K562 (cell line): ENCODE measurements around the gene CCM2. TPM values are rescaled to one million over a fixed set of nuclear protein-coding genes. Genes with fewer than 3 reads are reported as not detected.

Source experiments
- ATAC-seq: fragments of 200-7000 bp; cut with Tn5 transposase; 3 replicates; pipeline ENCODE4 v1.9.1; 2020; ENCODE audit warnings: moderate library complexity
- BruUV-seq: library from RNA; stranded (reverse); fragments of 400-500 nt; replicated peaks from 2 replicates; lab custom pipeline; 2021; lab: Mats Ljungman, UMichigan
- CTCF ChIA-PET: fragments of 300-600 bp; formaldehyde crosslinking; extraction: SDS; loops from one replicate; lab custom pipeline; 2021; ENCODE audit warnings: low intra/inter-chr PET ratio; lab: Yijun Ruan, JAX
- POLR2A ChIA-PET: fragments of 300-600, 350-650 bp; sonication (Branson Sonifier 250); formaldehyde crosslinking; extraction: SDS; loops from one replicate; lab custom pipeline; 2021; ENCODE audit warnings: antibody characterized with exemption, inconsistent platforms; lab: Yijun Ruan, JAX
- DNase-seq, 4 experiments: peaks; one replicate each; pipeline versions ENCODE4 v3.0.0 to v3.0.0-alpha.2; 2011 to 2018; ENCODE audit warnings: low spot score in 3 of 4, mixed read lengths in 3 of 4; ENCODE audit errors: extremely low read depth in 1 of 4
- FAIRE-seq: peaks from 2 replicates; lab custom pipeline; 2011; peaks lifted over from hg19 to GRCh38; lab: Jason Lieb, UNC
- H2AFZ ChIP-seq: 2 replicates; pipeline ENCODE4 v1.6.0; 2011; ENCODE audit warnings: low read depth, low read length, control low read depth, inconsistent platforms
- H3K27ac ChIP-seq: fragments of 200-600 bp; 3 replicates; pipeline ENCODE4 v1.8.0; 2011; ENCODE audit warnings: low read depth, mild to moderate bottlenecking, control low read depth, inconsistent platforms, low read length, moderate library complexity, mixed read lengths; ENCODE audit errors: extremely low read depth
- H3K27me3 ChIP-seq, 2 experiments: fragments of 300-600 bp in 1 of 2; 2 replicates in 1 of 2; 3 replicates in 1 of 2; pipeline versions ENCODE4 v1.6.0 to v1.8.0; 2011; ENCODE audit warnings: inconsistent platforms in 2 of 2, low read length in 2 of 2, mild to moderate bottlenecking in 1 of 2, mixed read lengths in 1 of 2, moderate library complexity in 1 of 2; ENCODE audit not compliant: control insufficient read depth in 2 of 2, insufficient read depth in 2 of 2
- H3K36me3 ChIP-seq: fragments of 300-600 bp; 3 replicates; pipeline ENCODE4 v1.8.0; 2011; ENCODE audit warnings: mild to moderate bottlenecking, low read length, inconsistent platforms; ENCODE audit not compliant: control insufficient read depth, insufficient read depth
- H3K4me1 ChIP-seq, 2 experiments: fragments of 200-600 bp in 1 of 2; replicated peaks in 1 of 2; 2 replicates in 1 of 2; 3 replicates in 1 of 2; pipeline versions ENCODE4 v1.5.1 to v1.8.0; 2011; ENCODE audit warnings: inconsistent platforms in 2 of 2, low read length in 2 of 2, mild to moderate bottlenecking in 1 of 2, mixed read lengths in 1 of 2, moderate library complexity in 1 of 2; ENCODE audit not compliant: control insufficient read depth in 2 of 2, insufficient read depth in 2 of 2
- H3K4me2 ChIP-seq: 2 replicates; pipeline ENCODE4 v1.6.1; 2011; ENCODE audit warnings: low read length, control low read depth, inconsistent platforms, mixed read lengths; ENCODE audit not compliant: insufficient read depth
- H3K4me3 ChIP-seq: fragments of 200-600 bp; sonication (generic), shearing (Covaris generic); 2 replicates; pipeline ENCODE4 v1.5.1; 2016; ENCODE audit warnings: control low read depth, inconsistent platforms
- H3K79me2 ChIP-seq: fragments of 200-600 bp; 3 replicates; pipeline ENCODE4 v1.8.0; 2011; ENCODE audit warnings: low read length, inconsistent platforms; ENCODE audit not compliant: control insufficient read depth, insufficient read depth
- H3K9ac ChIP-seq, 2 experiments: 2 replicates each; pipeline versions ENCODE4 v1.6.0 to v1.6.1; 2011; ENCODE audit warnings: low read depth in 2 of 2, low read length in 2 of 2, control low read depth in 1 of 2, inconsistent platforms in 1 of 2, mild to moderate bottlenecking in 1 of 2, mixed read lengths in 1 of 2; ENCODE audit not compliant: insufficient read depth in 1 of 2
- H3K9me1 ChIP-seq: one replicate; pipeline ENCODE4 v1.6.0; 2011; ENCODE audit warnings: inconsistent platforms, mild to moderate bottlenecking, low read length, moderate library complexity; ENCODE audit not compliant: control insufficient read depth, insufficient read depth
- H3K9me3 ChIP-seq: replicated peaks from 2 replicates; pipeline ENCODE4 v1.5.1; 2011; ENCODE audit warnings: low read depth, low read length, inconsistent platforms; ENCODE audit not compliant: control insufficient read depth, insufficient read depth
- H4K20me1 ChIP-seq: replicated peaks from 2 replicates; pipeline ENCODE4 v1.6.1; 2011; ENCODE audit warnings: low read length, inconsistent platforms, mixed read lengths; ENCODE audit not compliant: control insufficient read depth, insufficient read depth
- CEBPB ChIP-seq: fragments of 450-650 bp; IDR thresholded peaks from 2 replicates; pipeline ENCODE4 v1.6.1; 2016; ENCODE audit warnings: missing genetic modification characterization, missing compliant biosample characterization
- CEBPG ChIP-seq, 3 experiments: fragments of 200-800 bp in 1 of 3; sonication (Bioruptor generic) in 1 of 3; sonication (generic) in 1 of 3; formaldehyde crosslinking in 1 of 3; IDR thresholded peaks in 2 of 3; conservative IDR thresholded peaks in 1 of 3; 2 replicates each; pipeline versions ENCODE4 v1.6.1 to v1.8.0; 2016 to 2022; ENCODE audit warnings: missing compliant biosample characterization in 2 of 3, missing genetic modification characterization in 2 of 3, mild to moderate bottlenecking in 1 of 3, missing genetic modification reagents in 1 of 3
- RBM22 ChIP-seq: fragments of 200-400 bp; formaldehyde crosslinking; IDR thresholded peaks from 2 replicates; pipeline ENCODE4 v1.6.1; 2018; ENCODE audit warnings: low read length, low read depth; ENCODE audit not compliant: poor library complexity, severe bottlenecking
- ZNF134 ChIP-seq: fragments of 250-450 bp; sonication (Bioruptor Pico); conservative IDR thresholded peaks from 2 replicates; pipeline ENCODE4 v1.4.0; 2020
- ZNF592 ChIP-seq: fragments of 450-650 bp; IDR thresholded peaks from 2 replicates; pipeline ENCODE4 v1.6.1; 2017; ENCODE audit warnings: antibody characterized with exemption, mild to moderate bottlenecking
- WGBS: fragments of 100-300 bp; shearing (Covaris generic); methylation state at CpG from one replicate; pipeline ENCODE4 v1.1.6; 2016; ENCODE audit warnings: low coverage, mixed read lengths; ENCODE audit not compliant: insufficient coverage; ENCODE audit errors: missing lambda C conversion rate; 5-methylcytosine and 5-hydroxymethylcytosine counted together
- in situ Hi-C: fragments of 300-500 bp; cut with MboI; formaldehyde crosslinking; loops from 4 replicates; pipeline ENCODE4 v1.15.0; 2018; ENCODE audit warnings: inconsistent platforms, mixed read lengths
- intact Hi-C: fragments of 100-400 bp; cut with micrococcal nuclease; formaldehyde crosslinking; loops from 2 replicates; pipeline ENCODE4 v1.14.2; 2022
- polyA plus RNA-seq, 8 experiments: library from polyadenylated mRNA; depleted of rRNA in 4 of 8; stranded (reverse) in 5 of 8; unstranded in 3 of 8; fragments of >200 nt; fragmentation: Nextera tagmentation in 2 of 8; fragmentation: Illumina TruSeq in 1 of 8; extraction: Ambion mirVana in 2 of 8; extraction: Trizol in 1 of 8; gene quantifications; 2 replicates each; pipeline versions ENCODE4 v1.2.1 to v1.2.3, GENCODE V29; 2011 to 2014; ENCODE audit warnings: inconsistent platforms in 1 of 8, missing spikeins in 1 of 8
- total RNA-seq, 7 experiments: library from RNA; depleted of rRNA in 6 of 7; stranded (reverse); fragments of >200 nt in 6 of 7; fragmentation: Illumina TruSeq in 2 of 7; extraction: Trizol in 2 of 7; gene quantifications; 2 replicates each; pipeline versions ENCODE4 v1.2.1 to v1.2.3, GENCODE V29; 2011 to 2021; ENCODE audit warnings: low replicate concordance in 1 of 7

CCM2 gene
- total and polyA plus RNA-seq, 9 of the 15 experiments (the other 6 are each of a cell fraction or from before 2014, with no cell fraction given), result 0.41 to 38.6 (median 25.9) TPM

GRCh38 chr7:44958645-44959344, 41.2 kb upstream of the CCM2 start:
- H3K36me3 ChIP-seq, result no peaks in the 10 kb centered on the region
- H3K27ac ChIP-seq, result peak overlapping the region; percentile 35; the same call in 2 of the 3 replicates
- no peak overlapping the region for H3K4me3 ChIP-seq
- peaks cover 28 to 39% of the 10 kb centered on the region in 2 experiments for H3K4me1 ChIP-seq
- no peaks in the 10 kb centered on the region for H3K9me3 ChIP-seq
- peak overlapping the region in 1 of 2 experiments; percentile 27; a peak in 2 of 4 replicates for H3K9ac ChIP-seq
- intact Hi-C loops, result no loop called here
- H3K27me3 ChIP-seq, result no peaks in the 10 kb centered on the region
- no peaks in the 10 kb centered on the region for H3K9me1 ChIP-seq
- ChIA-PET CTCF (no interaction called here), POLR2A (interaction anchor here (0.5 to 0.6 kb wide), 2 partner anchors 11 to 28 kb away, joined by 3 read pairs; no protein-coding TSS in a partner anchor)
- no peaks in the 10 kb centered on the region for H3K79me2 ChIP-seq
- FAIRE-seq (no peak), DNase-seq (no peak), ATAC-seq (no peak)
- in situ Hi-C loops, result no loop called here
- peak overlapping the region; percentile 54 for H3K4me2 ChIP-seq
- no peaks in the 10 kb centered on the region for H4K20me1 ChIP-seq
- WGBS, result 25% methylated on average over 8 of the region's 8 CpGs
- H2AFZ ChIP-seq, result peak overlapping the region; percentile 80
- no TSS peak for BruUV-seq
- TF ChIP-seq RBM22 (no peak), ZNF134 (peak; percentile 54), CEBPB (tag) (peak; percentile 90), ZNF592 (peak; percentile 36), CEBPG (CRISPR knock-in tag; IDR thresholded peaks at IDR 0.05) (no peak), CEBPG (tag; conservative IDR thresholded peaks at IDR 0.05 in 1 of 2, IDR thresholded peaks at IDR 0.05 in 1 of 2) (peak; percentile 14 to 33; a peak in 1 of 4 replicates)
